ENCODE measurements around the gene ZNF697.
"Not testable (repeated sequence)": the region's sequence is repeated elsewhere in the genome, so short reads cannot be mapped to it uniquely, and the experiment has no call there.

The ZNF697 gene

DNA sequence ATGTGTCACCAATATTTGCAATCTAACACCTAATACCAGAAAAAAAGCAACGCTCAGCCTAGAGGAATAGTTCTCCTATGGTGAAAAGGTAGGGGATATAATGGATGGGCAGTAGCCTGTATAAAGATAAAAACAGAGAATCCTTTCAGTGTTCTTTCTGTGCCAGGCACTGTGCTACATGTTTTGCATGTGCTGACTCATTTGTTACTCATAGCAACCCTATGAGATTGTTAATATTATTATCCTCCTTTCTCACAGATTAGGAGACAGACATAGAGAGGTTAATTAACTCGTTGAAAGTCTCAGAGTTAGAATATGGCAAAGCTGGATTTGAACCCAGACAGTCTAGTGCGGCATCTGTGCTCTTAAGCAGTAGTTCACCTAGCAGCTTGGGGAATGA is 45.3 kb downstream of the ZNF697 start:
- DNase-seq (ENCODE audit: low read depth) = not testable (repeated sequence)

- no peak for DNase-seq (ENCODE audit: low read depth)
Observed at GRCh38 chr1:119602169-119602568, 45.9 kb downstream of the ZNF697 start.

- DNase-seq (ENCODE audit: low read depth) = no peak
Observed at GRCh38 chr1:119600976-119601375, 47.1 kb downstream of the ZNF697 start.

DNA sequence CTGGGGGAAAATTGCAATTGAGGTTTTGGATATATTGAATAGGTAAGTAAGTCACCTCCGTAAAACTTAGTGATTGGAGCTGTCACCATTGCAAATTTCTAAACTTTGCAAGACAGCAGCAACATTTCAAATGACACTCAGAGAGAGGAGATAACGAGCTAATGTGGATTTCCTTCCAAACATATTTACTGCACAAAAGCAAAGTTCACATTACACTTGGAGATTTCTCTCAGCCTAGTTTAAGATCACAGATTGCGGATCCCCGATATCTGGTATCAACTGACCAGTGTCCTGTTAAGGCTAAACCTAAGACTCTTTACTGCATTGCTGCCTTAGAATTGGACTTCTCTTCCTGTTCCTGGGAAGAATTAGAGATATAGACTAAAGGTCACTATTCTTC is 47.5 kb downstream of the ZNF697 start:
- DNase-seq (ENCODE audit: low read depth) = no peak

GRCh38 chr1:119595606-119596005 is 52.5 kb downstream of the ZNF697 start:
- DNase-seq (ENCODE audit: low read depth) = no peak

GRCh38 chr1:119595168-119595567 is 52.9 kb downstream of the ZNF697 start:
- DNase-seq (ENCODE audit: low read depth) = no peak

- DNase-seq (ENCODE audit: low read depth) = no peak
Observed at GRCh38 chr1:119594376-119594775, 53.7 kb downstream of the ZNF697 start.

GRCh38 chr1:119593805-119594204 is 54.3 kb downstream of the ZNF697 start:
- no peak for DNase-seq (ENCODE audit: low read depth)

GRCh38 chr1:119590393-119590792 is 57.7 kb downstream of the ZNF697 start:
- DNase-seq (ENCODE audit: low read depth) = no peak

DNA sequence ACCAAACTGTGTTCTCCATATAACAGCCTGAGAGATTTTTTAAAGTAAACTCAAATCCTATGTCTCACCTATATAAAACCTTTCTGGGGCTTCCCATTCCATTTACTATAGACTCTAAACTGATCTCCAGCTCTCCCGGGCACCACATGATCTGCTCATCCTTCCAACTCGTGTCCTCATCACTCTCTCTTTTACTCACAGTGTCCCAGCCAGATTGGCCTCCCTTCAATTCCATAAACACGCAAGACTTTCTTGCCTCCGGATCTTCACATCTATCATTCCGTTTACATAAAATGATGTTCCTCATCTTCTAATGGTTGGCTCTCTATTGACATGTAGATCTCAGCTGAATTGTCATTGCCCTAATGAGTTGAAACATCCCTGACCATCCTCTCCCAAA is 59.4 kb downstream of the ZNF697 start:
- DNase-seq (ENCODE audit: low read depth) = no peak

- no peak for DNase-seq (ENCODE audit: low read depth)
Observed at GRCh38 chr1:119587341-119587740, 60.7 kb downstream of the ZNF697 start.

DNA sequence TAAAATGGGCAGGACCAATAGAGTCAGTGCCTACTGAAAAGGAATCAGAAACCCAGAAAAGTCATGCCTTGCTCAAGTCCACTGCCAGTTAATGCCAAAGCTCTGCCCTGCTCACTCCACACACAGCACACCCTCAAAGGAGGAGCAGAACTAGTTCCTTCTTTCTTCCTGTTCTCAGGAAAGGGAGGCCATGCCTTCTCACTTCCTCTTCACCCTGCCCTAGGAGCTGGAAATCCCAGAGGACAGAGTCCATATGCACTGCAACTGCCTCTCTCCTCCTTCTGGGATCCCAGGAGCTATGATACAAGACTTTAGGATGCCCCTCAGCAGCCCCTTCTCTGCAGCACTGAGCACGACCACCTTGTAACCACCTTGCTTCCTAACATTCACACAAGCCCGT is 62.3 kb downstream of the ZNF697 start:
- not testable (repeated sequence) for DNase-seq (ENCODE audit: low read depth)

DNA sequence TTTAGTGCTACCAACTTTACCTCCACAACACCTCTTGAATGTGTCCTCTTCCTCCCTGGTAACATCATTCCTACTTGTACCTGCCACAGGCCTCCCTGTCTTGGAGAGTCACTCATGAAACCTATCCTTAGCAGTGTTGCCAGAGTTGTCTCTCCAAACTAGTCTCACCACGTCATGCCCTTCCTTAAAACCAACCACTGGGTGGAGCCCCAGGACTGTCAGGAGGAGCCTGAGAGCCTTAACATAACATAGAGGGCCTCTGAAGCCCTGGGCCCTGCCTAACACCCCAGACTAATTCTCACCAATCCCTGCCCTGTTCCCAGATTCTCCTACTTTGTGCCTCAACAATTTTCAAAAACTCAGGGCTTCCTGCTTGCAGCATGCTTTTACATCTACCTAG is 65.3 kb downstream of the ZNF697 start:
- no peak for DNase-seq (ENCODE audit: low read depth)

GRCh38 chr1:119581076-119581475 is 67.0 kb downstream of the ZNF697 start:
- DNase-seq (ENCODE audit: low read depth) = not testable (repeated sequence)

DNA sequence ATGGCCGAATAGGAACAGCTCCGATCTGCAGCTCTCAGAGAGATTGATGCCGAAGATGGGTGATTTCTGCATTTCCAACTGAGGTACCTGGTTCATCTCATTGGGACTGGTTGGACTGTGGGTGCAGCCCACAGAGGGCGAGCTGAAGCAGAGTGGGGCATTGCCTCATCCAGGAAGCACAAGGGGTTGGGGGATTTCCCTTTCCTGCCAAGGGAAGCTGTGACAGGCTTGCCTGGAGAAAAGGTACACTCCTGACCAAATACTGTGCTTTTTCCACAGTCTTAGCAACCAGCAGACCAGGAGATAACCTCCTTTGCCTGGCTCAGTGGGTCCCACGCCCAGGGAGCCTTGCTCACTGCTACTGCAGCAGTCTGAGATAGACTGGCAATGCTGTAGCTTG is 74.2 kb downstream of the ZNF697 start:
- DNase-seq (ENCODE audit: low read depth) = no peak

- not testable (repeated sequence) for DNase-seq (ENCODE audit: low read depth)
Observed at GRCh38 chr1:119569930-119570622, 78.0 kb downstream of the ZNF697 start.
